ENCODE results near the gene TOMM22.

Gene TOMM22

GRCh38 chr22:38733724-38734381, 52.1 kb downstream of the TOMM22 start:
- DNase-seq (ENCODE audit: low spot score): no peak

- no peak for DNase-seq (ENCODE audit: low spot score)
Observed at GRCh38 chr22:38734421-38735100, 52.8 kb downstream of the TOMM22 start.
